NCI-H1417 (cell line): ENCODE data around the gene FNIP2.
"Not testable (repeated sequence)": the region's sequence is repeated elsewhere in the genome, so short reads cannot be mapped to it uniquely, and the experiment has no call there.

ENCODE experiments used
- DNase-seq, 3 experiments: peaks; one replicate each; lab custom pipeline; 2025; lab: John Stamatoyannopoulos, UW

The FNIP2 gene

GRCh38 chr4:158870282-158870625 lies 101.4 kb downstream of the FNIP2 start:
- DNase-seq = no peak

GRCh38 chr4:158870626-158871334 lies 102.0 kb downstream of the FNIP2 start:
- DNase-seq = peak in 2 of 3 experiments; percentile 59 to 78

- peak in 1 of 3 experiments; percentile 25 for DNase-seq
These were observed 102.5 kb downstream of the FNIP2 start for GRCh38 chr4:158871335-158871724.

- no peak for DNase-seq
These were observed 105.1 kb downstream of the FNIP2 start for GRCh38 chr4:158873795-158874401.

- DNase-seq = no peak
These were observed 106.2 kb downstream of the FNIP2 start for GRCh38 chr4:158875026-158875425.

- DNase-seq = no peak
These were observed 106.6 kb downstream of the FNIP2 start for GRCh38 chr4:158875455-158875854.

GRCh38 chr4:158877069-158877468 lies 108.2 kb downstream of the FNIP2 start:
- DNase-seq = no peak

- not testable (repeated sequence) for DNase-seq
These were observed 113.3 kb downstream of the FNIP2 start for GRCh38 chr4:158882142-158882541.

GRCh38 chr4:158884280-158884679 lies 115.5 kb downstream of the FNIP2 start:
- no peak for DNase-seq

GRCh38 chr4:158885564-158885963 lies 116.7 kb downstream of the FNIP2 start:
- no peak for DNase-seq

- DNase-seq = no peak
These were observed 121.5 kb downstream of the FNIP2 start for GRCh38 chr4:158890294-158890693.

GRCh38 chr4:158891256-158891655 lies 122.4 kb downstream of the FNIP2 start:
- DNase-seq = no peak

- no peak for DNase-seq
These were observed 126.0 kb downstream of the FNIP2 start for GRCh38 chr4:158894826-158895225.

GRCh38 chr4:158895797-158896576 lies 127.2 kb downstream of the FNIP2 start:
- DNase-seq = peak in 1 of 3 experiments; percentile 22

- DNase-seq = not testable (repeated sequence)
These were observed 127.9 kb downstream of the FNIP2 start for GRCh38 chr4:158896577-158897238.

GRCh38 chr4:158900408-158900807 lies 131.6 kb downstream of the FNIP2 start:
- DNase-seq = not testable (repeated sequence)

- DNase-seq = peak in 1 of 3 experiments; percentile 13
These were observed 133.7 kb downstream of the FNIP2 start for GRCh38 chr4:158902280-158903078.

- DNase-seq = no peak
These were observed 134.2 kb downstream of the FNIP2 start for GRCh38 chr4:158903079-158903456.

- no peak for DNase-seq
These were observed 134.7 kb downstream of the FNIP2 start for GRCh38 chr4:158903472-158904043.

GRCh38 chr4:158904815-158905214 lies 136.0 kb downstream of the FNIP2 start:
- no peak for DNase-seq

GRCh38 chr4:158906073-158906472 lies 137.2 kb downstream of the FNIP2 start:
- no peak for DNase-seq
